GM12872 (cell line): ENCODE data around the gene AP2A2.

Source experiments
- TF ChIP-seq, protein P1 (sequence below): IDR thresholded peaks from 3 replicates; pipeline ENCODE4 v1.5.1; 2011; ENCODE audit warnings: low read depth, mild to moderate bottlenecking, low read length, moderate library complexity; ENCODE audit not compliant: insufficient read depth

Gene AP2A2

DNA sequence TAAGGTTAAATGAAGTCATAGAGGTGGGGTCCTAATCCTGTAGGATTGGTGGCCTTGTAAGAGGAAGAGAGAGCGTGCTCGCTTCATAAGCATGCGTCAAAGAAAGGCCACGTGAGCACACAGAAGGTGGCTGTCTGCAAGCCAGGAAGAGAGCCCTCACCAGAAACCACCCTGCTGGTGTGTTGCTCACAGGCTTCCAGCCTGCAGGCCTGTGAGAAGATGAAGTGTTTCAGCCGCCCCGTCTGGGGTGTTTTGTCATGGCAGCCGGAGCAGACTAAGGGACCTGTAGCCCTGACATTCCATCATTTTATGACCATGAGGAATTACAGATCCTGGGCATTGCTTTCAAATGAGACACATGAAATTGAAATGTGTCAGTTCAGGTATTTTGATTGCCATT is 32.4 kb downstream of the AP2A2 start:
- TF ChIP-seq, protein P1, sequence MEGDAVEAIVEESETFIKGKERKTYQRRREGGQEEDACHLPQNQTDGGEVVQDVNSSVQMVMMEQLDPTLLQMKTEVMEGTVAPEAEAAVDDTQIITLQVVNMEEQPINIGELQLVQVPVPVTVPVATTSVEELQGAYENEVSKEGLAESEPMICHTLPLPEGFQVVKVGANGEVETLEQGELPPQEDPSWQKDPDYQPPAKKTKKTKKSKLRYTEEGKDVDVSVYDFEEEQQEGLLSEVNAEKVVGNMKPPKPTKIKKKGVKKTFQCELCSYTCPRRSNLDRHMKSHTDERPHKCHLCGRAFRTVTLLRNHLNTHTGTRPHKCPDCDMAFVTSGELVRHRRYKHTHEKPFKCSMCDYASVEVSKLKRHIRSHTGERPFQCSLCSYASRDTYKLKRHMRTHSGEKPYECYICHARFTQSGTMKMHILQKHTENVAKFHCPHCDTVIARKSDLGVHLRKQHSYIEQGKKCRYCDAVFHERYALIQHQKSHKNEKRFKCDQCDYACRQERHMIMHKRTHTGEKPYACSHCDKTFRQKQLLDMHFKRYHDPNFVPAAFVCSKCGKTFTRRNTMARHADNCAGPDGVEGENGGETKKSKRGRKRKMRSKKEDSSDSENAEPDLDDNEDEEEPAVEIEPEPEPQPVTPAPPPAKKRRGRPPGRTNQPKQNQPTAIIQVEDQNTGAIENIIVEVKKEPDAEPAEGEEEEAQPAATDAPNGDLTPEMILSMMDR: no peak

DNA sequence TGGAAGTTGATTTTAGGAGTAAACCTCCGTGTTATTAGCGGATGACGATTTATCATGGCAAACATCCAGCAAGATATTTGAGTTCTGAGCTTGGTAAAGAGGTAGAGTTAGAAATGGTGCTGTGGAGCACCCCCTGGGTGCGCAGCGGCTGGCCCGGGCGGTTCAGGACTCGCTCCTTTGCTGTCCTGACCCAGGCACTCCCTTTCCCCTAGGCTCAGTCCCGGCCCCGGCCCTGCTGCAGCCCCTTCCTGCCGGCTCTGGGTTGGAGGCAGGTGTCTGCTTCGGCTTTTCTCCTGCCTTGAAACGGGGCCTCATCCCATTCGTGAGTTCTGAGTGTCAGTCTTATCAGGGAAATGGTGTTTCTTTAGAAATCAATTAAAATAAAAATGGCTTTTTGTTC is 33.4 kb downstream of the AP2A2 start:
- TF ChIP-seq, protein P1: no peak

DNA sequence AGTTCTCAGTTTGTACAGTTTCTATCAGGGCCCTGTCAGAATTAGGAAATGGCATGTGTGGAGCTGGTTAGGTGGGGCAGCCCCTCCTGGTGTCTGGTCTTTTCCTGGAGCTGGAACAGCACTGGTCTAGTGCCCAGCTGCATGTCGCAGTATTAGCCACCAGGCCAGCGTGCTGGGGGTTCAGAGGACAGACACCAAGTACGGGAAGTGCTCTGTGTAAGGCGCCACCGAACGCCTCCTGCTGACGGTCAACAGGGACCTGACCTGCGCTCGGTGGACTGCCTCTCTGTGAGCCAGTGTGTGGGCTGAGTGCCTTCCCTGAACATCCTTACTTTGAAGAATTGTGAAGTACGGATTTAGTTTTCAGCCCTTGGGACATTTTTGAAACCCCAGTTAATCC is 33.9 kb downstream of the AP2A2 start:
- TF ChIP-seq, protein P1: no peak

DNA sequence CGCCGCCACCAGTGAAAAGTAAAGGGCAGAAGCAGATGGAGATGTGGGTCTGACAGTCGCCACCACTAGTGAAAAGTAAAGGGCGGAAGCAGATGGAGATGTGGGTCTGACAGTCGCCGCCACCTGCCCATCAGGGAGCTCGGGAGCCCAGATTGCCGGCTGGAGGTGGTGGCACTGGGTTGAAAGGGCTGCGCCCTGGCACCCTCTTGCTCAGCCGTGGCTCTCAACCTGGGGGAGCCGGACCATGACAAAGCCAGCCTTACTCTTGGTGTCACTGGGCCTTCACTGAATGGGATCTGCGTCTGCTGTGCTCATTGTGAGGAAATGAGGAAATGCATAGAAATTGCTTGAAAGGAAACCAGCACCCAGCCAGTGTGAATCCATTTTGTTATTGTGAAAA is 36.3 kb downstream of the AP2A2 start:
- TF ChIP-seq, protein P1: no peak

DNA sequence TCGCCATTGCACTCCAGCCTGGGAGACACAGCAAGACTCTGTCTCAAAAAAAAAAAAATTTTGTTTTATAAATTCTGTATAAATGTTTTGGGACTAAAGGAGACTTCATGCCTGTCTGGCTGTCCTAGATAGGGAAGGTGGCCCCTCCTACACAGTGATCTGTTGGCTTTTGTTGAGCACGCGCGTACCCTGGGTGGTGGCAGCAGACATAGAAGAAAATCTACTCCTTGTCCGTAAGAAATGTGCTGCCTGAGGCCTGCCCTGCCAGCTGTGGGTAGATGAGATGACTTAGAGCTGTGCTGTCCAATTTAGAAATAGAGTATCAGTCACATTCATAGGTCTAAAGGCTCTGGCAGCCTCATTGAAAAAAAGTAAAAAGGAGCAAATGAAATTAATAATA is 37.0 kb downstream of the AP2A2 start:
- TF ChIP-seq, protein P1: no peak

DNA sequence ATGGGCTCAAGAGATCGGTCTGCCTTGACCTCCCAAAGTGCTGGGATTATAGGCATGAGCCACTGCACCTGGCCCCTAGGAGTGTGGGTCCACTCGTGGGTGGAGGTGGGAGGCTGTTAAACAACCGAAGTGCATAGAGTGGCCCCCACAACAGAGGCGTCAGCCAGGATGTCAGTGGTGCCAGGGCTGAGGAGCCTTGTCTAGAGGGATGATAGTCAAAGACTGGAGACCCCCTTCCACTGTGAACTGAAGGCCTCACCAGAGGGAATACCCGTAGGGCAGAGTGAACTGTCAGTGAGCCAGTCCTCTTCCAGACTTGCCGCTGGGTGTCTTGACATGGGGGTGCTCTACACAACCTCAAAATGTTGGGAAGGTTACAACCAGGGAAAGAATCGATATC is 38.2 kb downstream of the AP2A2 start:
- TF ChIP-seq, protein P1: no peak

DNA sequence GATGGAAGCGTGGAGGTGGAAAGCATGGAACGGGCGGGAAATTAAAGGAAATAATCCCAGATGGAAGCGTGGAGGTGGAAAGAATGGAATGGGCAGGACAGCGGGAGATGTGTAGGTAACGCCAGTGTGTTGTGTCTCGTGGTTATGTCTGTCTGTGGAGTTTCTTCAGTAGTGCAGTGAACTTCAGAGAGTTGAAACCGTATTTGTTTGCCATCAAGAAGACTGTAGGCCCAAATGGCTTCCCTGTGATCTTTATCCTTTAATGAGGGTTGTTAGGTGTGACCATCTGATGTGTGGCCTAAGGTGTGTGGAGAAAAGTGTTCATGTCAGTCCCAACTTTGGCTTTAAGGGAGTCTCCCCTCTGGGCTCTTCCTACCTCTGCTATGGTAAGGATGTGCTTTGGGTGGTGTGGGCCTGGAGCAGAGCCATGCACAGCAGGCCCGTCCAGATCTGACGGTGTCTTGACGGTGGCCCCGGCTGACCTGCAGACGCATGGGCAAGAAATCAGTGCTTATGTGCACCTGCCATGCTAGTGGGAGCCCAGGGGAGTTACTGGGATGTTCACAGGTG is 39.6 kb downstream of the AP2A2 start:
- TF ChIP-seq, protein P1: no peak
